Umbilical cord (tissue), 2 donors: ENCODE results near the gene FSD1L. TPM values are rescaled to one million over a fixed set of nuclear protein-coding genes. Genes with fewer than 3 reads are reported as not detected.

Source experiments
- DNase-seq: peaks from one replicate; pipeline ENCODE4 v3.0.0-alpha.2; 2015; ENCODE audit warnings: low spot score
- total RNA-seq: library from RNA; depleted of rRNA; stranded (reverse); fragments of >200 nt; gene quantifications from one replicate; pipeline ENCODE4 v1.2.3, GENCODE V29; 2014; ENCODE audit warnings: low replicate concordance; ENCODE audit not compliant: insufficient read depth

FSD1L gene
- total RNA-seq, 1 donor from 2014 or later = 11.8 TPM

DNA sequence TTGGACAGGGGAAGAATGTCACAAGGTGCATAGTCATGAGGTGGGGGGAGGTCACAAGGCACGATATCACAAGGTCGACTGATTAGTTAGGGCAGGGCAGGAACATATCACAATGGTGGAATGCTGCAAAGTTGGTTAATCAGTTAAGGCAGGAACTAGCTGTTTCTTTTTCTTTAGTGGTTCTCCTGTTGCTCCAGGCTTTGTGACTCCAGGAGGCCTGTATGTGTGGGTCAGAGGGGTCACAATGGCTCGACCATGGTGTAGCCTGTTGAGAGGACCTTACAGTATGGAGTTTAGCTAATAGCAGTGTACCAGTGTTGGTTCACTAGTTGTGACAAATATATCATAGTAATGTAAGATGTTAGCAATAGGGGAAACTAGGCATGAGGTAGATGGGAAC is 12.4 kb upstream of the FSD1L start:
- no peak for DNase-seq

DNA sequence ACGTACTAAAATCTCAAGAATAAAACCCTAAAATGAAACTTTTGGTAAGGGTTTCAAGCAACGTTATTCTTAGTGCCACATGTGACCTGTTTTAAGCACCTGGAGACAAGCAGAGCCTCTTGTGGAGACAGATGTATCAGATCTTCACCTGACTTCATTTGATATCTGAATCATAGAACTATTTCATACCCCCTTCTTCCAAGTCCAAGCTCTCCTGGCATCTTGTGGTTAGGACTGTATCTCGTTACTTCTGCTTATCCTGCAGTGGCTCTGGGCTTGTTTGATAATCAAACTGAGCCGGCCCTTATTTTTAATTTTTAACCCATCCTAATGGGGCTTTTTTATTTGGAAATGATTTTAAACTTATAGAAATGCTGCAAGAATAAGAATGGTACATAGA is 11.1 kb upstream of the FSD1L start:
- no peak for DNase-seq

DNA sequence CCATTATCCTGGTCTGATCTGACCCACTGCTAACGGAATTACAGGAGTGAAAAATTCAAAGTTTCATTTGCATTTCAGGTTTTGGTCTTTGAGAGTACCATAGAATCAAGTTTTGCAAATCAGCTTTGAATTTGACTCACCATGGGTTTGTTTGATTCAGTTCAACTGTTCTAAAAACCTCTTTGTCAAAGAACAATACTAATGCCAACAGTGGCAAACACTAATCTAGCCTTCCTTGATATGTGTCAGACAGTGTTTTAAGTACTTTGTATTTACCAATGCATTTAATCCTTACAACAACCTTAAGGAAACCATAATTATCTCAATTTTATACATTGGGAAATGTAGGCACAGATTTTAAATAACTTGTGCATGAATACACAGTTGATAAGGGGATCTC is 10.1 kb upstream of the FSD1L start:
- no peak for DNase-seq

DNA sequence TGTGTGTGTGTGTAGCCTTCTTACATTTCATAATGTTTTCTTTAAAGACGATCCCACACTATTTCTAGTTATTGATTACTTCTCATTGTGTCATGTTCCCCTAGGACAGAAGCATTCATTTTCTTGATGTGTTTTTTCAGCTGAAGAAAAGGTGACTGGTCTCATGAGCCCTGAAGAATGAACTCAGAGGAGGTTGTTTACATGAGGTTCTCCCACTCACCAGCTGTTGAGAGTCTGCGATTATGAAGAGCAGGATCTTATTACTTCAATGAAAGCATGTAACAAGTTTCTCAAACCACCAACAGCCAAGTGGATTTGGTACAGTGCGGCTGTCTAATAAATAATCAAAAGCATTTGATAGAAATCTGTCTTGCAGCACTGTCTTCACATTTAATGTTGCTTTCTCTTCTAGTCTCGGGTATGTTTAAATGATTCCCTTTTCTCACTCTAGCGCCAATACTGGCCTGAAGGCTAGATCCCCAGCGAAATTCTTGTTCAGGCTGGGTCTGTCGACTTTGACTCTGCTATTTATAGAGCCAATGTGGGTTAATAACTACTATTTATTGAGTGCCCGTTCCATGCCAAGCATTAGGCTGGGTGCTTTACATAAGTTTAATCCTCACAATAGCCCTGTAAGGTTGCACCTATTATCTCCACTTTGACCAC is 9.6 kb upstream of the FSD1L start:
- DNase-seq = no peak

DNA sequence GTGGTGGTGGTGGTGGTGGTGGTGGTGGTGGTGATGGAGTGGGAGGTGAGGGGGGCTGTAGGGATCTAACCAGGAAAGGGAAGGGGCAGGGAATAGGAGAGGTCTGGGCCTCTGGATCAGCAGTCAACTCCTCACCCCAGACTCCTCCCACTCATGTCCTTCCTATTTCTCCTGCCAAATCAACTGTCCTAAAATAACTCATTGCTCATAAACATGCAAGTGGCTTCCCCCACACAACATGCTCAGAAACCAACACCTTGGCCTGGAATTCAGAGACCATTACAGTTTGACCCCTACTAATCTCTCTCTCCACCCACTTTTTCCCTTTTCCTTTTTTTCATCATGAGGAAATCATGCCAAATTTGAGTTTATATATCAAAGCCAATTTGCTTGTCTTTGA is 8.4 kb upstream of the FSD1L start:
- DNase-seq = no peak

DNA sequence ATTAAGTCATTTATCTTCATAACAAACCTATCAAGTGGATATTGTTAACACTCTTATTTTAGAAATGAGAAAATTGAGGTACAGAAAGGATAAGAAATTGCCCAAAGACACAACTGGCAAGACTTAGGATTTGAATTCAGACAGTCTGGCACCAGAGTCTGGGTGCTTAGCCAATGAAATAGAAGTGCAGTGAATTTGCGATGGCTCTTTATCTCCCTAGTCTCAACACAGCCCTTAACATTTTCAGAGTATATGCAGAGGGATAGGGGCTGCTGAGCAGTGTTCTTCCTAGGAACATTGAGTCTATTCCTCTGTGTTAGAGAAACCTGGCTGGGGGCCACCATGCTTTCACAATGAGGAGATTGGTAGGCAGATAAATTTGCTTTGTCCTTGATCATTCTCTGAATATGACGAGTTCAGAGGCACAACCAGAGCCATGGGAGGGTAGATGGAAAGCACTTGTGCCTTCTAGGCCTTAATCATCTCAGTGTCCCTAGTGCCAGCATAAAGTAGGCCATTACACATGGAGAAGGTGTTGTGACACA is 6.1 kb upstream of the FSD1L start:
- no peak for DNase-seq

DNA sequence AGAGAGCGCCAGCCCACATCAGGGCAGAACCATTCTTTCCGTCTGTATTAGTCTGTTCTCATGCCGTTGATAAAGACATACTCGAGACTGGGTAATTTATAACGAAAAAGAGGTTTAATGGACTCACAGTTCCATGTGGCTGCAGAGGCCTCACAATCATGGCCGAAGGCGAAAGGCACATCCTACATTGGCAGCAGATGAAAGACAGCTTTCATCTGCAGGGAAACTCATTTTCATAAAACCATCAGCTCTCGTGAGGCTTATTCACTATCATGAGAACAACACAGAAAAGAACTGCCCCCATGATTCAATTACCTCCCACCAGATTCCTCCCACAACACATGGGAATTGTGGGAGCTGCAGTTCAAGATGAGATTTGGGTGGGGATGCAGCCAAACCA is 4.7 kb upstream of the FSD1L start:
- no peak for DNase-seq

DNA sequence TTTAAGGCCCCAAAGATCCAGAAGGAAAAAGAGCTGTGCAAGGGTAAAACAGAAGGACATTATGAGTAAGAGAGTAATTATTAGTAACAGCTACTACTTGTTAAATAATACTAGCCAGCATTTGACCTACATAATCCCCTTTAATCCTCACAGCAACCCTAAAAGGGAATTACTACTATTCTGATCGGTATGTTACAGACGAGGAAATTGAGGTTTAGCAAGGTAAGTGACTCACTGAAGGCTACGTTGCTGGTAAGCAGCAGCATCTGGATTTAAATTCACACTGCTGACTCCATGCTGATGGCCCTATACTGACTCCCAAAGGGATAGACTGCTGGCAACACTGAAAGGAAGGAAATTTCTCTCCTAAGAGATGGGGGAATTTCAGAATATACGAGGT is 3.7 kb upstream of the FSD1L start:
- no peak for DNase-seq

DNA sequence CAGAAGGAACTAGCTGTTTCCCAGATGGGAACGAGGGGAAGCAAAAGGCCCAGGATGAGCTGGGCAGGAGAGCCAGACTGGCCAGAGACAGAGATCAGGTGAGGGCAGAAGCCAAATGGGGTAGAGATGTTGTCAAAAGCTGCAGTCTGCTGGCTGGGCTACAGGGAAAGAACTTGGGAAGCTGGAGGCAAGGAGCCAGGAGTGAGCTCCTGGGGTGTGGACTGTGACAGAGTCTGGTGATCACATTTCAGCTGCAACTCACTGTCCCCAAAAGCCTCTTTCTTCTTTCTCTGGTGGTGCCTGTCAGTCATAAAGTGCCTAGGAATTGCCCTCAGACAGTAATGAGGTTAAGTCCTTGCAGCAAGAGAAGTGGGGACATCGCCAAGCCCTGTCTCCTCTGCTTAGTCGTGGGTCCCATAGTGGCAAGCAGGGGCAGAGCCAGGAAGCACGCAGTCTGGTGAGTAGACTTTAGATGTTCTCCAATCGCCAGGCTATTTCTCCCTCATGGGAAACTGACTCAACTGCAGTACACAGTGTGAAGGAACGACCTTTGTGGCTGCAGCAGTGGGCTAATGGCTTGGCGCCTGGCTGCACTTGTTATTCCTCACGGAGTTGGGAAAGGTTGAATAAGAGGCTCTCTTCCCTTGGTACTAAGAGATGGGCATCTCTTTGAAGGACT is 2.5 kb upstream of the FSD1L start:
- no peak for DNase-seq

DNA sequence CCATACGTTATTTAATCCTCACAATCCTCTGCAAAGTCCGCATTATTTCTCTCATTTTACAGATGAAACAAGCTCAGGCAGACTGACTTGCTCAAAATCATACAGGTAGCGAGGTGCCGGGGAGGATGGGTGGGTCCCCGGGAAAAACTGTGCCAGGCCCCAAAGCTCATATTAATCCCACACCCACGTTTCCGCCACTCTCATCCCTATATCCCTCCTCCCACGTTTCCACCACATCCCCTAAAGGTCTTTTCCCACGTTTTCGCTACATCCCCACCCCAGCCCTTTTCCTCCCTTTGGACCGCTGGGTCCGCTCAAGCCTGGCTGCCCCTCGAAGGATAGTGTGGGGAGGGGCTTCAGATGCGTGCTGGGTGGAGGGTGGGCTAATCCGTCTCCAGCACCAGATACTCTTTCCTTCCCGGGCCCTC is 434 bp upstream of the FSD1L start:
- no peak for DNase-seq

DNA sequence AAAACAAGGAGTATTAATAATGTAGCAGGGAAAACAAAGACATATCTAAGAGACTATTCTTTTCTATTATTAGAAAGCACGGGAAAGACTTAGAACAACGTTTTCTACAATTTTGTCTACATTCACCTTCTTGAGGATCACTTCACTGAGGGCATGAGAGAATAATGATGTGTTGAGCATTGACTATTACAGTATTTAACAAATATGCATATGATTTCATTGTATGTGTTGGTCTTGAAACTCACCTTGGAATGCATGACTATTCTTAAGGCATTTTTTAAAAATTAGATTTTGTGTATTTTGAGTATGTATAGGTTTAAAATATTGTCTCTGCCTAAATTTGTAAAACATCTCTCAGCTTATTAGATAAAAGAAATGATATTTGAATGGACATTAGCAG is 1.2 kb downstream of the FSD1L start:
- DNase-seq = no peak

DNA sequence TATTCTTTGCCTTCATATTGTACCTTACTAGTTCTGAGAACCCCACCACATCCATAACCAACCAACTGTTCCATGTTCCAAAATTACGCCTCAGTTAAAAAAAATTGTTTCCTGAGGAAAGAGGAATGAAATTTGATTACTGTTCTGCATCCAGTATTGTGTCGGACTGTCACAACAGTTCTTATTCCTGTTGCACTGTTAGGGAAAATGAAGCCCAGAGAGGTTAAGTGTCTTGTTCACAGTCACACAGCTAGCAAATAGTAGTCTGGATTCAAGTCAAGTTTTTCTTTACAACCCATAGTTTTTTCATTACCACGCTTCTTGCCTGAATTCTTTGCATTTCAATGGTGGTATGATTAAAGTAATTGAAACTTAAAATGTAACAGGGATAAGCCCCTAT is 4.4 kb downstream of the FSD1L start:
- no peak for DNase-seq

DNA sequence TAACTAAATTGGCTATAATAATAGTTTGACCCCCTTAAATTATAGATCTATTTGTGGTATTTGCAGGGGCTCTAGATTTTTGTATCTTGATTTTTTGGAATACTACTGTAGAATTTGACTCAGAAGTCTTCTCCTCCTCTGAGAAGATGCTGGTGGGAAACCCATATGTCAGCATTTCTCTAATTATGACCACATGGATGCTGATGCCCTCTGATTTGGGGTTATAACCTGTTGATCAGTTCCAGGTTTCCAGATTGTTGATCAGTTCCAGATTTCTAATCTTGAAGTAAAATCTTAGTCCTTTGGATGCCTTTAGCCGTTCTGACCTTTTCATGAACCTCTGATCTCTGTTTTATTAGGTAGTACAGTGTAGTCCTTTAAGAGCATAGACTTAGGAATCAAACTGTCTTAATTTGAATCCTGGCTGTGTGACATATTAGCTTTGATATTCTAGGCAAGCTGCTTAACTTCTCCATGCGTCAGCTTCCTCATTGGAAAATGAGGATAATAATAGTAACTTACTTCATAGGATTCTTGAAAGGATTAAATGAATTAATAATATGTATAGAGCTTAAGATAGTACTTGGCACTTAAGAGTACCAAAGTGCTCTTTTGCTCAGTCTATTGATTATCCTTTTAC is 8.1 kb downstream of the FSD1L start:
- DNase-seq = no peak

DNA sequence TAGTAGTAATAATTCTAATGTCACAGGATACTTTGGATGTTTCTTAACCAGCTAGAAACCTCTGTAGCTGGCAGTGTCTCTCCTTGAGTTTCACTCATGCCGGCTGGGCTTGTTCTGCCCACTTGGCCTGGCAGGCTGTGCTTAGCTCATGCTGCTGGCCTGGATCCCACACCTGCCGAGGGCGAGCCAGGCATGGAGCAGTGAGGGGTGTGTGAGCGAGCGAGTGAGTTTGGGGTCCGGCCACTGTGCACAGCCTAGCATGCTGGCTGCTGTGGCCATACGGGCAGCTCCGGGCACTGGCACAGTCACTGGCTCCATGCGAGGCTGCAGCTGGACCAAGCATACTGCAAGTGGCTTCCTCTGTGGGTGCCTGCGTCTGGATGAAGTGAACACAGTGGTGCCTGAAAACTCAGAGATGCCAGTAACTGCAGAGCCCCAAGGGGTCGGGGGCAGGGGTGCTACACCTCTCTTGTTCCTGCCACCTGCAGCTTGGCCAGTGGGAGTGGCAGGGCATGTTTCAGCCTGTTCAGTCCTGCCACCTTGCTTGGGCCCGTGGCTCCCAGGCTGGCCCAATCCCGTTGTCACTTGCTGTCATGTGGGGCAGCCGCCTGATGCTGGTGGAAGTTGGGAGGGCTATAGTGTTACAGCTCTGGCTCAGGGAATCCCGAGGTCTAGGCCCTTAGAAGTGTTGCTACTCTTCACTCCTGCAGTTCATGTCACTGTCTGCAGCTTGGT is 9.9 kb downstream of the FSD1L start:
- DNase-seq = no peak

DNA sequence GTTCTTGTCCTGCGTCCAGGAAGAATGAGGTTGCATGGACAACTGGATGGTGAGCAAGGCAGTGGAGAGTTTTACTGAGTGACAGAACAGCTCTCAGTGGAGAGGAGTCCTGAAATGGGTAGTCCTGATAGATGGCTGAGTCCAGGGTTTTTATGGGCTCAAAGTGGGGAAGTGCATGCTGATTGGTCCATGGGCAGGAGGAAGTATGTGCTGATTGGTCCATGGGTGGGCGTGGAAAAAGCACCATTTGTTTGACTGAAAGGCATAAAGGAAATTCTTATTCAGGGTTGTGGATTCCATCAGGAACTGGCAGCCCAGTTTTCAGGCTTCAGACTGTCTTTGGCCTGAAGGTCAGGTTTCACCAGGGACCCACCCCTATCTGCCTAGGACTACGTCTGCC is 10.6 kb downstream of the FSD1L start:
- DNase-seq = no peak

DNA sequence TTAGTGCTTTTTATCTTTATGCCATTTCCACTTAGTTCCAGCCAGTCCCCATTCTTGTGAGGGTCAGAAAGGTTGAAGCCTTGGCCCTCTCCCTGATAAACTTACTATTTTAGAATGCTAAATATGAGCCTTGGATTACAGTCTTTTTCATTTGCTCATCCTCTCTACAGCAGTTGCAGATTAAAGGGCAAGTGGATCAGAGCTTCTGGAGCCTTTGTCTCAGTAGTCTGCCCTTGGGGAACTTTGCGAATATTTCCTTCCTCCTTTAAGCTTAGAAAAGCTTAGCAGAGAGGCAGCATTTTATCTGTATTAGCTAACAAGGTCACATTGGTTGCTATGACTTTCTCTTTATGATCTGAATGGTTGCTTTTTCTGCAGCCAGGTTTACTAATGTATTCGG is 11.5 kb downstream of the FSD1L start:
- DNase-seq = peak; percentile 57

DNA sequence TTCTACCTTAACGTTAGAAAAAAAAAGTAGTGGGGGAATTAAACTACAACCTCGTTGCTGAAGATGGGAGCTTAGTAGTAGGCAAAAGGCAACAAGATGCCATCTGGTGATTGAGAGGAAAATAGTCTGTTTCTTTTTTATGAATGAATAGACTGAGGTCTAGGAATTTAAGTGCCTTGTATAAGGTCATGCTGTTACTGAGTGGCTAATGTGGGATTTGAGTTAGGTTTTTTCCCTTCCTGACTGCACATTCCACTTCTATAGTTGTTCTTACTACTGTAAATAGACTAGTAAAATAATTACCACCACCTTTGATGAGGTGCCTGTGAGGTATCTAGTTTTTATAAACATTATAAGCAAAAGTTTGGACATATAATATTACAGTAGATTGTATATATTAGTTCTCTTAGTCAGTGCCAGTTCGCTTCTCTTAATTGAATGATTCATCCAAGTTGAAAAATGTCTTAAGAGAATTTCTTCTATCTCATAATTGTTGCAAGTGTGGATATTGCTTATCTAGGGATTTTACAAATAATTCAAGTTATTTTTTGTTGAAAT is 19.1 kb downstream of the FSD1L start:
- DNase-seq = no peak

DNA sequence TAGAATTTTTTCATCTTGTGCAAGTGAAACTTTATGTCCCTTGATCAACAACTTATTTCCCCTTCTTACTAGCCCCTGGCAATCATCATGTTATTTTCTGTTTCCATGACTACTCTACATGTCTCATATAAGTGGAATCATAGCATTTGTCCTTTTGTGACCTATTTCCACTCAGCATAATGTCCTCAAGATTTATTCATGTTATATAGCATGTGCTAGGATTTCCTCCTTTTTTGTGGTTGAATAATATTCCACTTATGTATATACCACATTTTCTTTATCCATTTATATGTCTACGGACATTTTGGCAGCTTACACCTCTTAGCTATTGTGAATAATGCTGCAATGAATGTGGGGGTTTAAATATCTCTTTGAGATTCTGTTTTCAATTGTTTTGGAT is 21.0 kb downstream of the FSD1L start:
- DNase-seq = no peak

DNA sequence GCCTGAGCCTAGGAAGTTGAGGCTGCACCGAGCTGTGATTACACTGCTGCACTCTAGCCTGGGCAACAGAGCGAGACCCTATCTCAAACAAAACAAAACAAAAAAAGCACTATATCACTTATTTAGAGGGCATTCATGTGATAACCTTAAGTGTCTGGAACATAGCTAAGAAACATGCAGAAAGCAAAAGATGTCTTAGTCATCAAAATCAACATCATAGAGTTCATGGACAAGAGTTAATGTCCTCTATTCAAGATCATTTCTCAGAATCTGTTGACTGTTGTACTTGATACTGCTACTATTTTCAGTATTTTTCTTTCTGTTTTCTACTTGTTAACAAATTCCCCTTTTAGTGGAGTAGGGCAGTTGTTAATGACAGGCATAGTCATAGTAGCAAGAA is 25.4 kb downstream of the FSD1L start:
- DNase-seq = no peak

DNA sequence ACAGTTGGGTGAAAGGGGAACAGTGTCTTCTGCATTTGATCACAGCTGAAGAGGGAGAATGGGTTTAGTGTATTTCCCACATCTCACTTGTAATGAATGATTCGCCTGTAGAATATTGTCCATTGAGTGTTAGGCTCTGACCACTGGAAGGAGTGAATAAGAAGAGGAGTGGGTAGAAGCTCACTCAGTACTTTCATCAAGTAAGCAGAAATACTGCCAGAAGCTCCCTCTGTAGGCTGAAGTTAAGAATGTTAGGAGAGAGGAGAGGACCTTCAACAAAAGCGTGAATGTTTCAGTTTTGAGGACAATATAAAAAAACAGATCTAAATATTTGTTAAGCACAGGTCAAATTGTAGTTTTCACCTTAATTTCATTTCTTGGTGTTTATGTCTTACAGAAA is 27.5 kb downstream of the FSD1L start:
- DNase-seq = peak; percentile 14

DNA sequence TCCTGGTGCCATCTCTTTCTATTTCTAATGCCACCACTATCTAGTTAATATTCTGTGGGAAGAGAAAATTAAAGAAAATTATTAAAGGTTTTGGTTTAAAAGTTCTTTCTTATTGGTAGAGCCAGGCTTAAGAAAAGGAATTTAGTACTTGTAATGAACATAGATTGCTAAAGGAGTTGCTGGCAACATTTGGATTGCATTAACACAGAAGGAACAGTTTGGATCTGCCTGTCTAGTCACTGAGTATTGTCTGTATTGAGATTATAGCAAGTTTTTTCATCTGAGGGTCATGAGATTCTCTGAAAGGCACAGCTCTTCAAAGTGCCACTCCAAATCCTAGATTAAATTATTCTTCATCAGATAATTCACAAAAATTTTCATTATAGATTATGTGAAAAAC is 32.0 kb downstream of the FSD1L start:
- no peak for DNase-seq

DNA sequence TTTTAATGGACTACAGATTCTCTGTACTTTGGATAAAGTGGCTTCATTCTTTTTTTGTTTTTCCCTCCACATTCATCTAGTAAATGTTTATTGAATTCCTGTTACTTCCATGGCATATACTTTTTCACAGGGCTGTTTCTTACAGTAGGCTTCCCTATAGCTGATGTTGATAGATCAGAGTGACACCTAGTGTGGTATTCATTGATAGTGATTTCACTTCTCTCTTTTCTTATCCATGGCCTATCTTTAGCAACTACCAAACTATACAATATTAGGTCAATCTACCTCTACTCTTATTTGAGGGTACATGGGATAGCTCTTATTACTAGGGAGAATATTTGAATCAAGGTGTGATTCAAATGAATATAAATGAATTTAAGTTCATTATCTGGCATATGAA is 35.8 kb downstream of the FSD1L start:
- no peak for DNase-seq
